HEK293 (cell line): ENCODE data around the gene LPCAT1.

Experiments used
- FEZF1 ChIP-seq: fragments of 450-650 bp; formaldehyde crosslinking; IDR thresholded peaks from 2 replicates; pipeline ENCODE4 v1.5.1; 2016; ENCODE audit warnings: missing biosample characterization, missing genetic modification characterization
- GLI2 ChIP-seq: fragments of 450-650 bp; formaldehyde crosslinking; IDR thresholded peaks from 2 replicates; pipeline ENCODE4; 2017; ENCODE audit warnings: missing biosample characterization, missing genetic modification characterization, low read depth, borderline replicate concordance
- GLIS1 ChIP-seq: fragments of 450-650 bp; formaldehyde crosslinking; IDR thresholded peaks from 2 replicates; pipeline ENCODE4 v1.5.1; 2016; ENCODE audit warnings: missing biosample characterization, missing genetic modification characterization
- MYNN ChIP-seq: fragments of 450-650 bp; formaldehyde crosslinking; IDR thresholded peaks from 2 replicates; pipeline ENCODE4 v1.5.1; 2016; ENCODE audit warnings: missing biosample characterization, missing genetic modification characterization, borderline replicate concordance
- OSR2 ChIP-seq: fragments of 450-650 bp; formaldehyde crosslinking; IDR thresholded peaks from 2 replicates; pipeline ENCODE4 v1.5.1; 2016; ENCODE audit warnings: missing biosample characterization, missing genetic modification characterization
- SP7 ChIP-seq: fragments of 450-650 bp; formaldehyde crosslinking; IDR thresholded peaks from 2 replicates; pipeline ENCODE4 v1.5.1; 2016; ENCODE audit warnings: missing biosample characterization, missing genetic modification characterization
- YY1 ChIP-seq: fragments of 450-650 bp; formaldehyde crosslinking; IDR thresholded peaks from 2 replicates; pipeline ENCODE4 v1.5.1; 2018; ENCODE audit warnings: missing biosample characterization, missing genetic modification characterization
- ZNF10 ChIP-seq: fragments of 450-650 bp; formaldehyde crosslinking; IDR thresholded peaks from 2 replicates; pipeline ENCODE4 v1.5.1; 2017; ENCODE audit warnings: missing biosample characterization, missing genetic modification characterization
- ZNF132 ChIP-seq: fragments of 450-650 bp; formaldehyde crosslinking; IDR thresholded peaks from 2 replicates; pipeline ENCODE4 v1.5.1; 2017; ENCODE audit warnings: missing biosample characterization, missing genetic modification characterization, borderline replicate concordance
- ZNF146 ChIP-seq: fragments of 450-650 bp; formaldehyde crosslinking; IDR thresholded peaks from 2 replicates; pipeline ENCODE4 v1.5.1; 2016; ENCODE audit warnings: missing biosample characterization, missing genetic modification characterization
- ZNF155 ChIP-seq: fragments of 450-650 bp; formaldehyde crosslinking; IDR thresholded peaks from 2 replicates; pipeline ENCODE4 v1.5.1; 2016; ENCODE audit warnings: missing biosample characterization, missing genetic modification characterization
- ZNF157 ChIP-seq: fragments of 450-650 bp; formaldehyde crosslinking; IDR thresholded peaks from 2 replicates; pipeline ENCODE4 v1.5.1; 2016; ENCODE audit warnings: missing biosample characterization, missing genetic modification characterization
- ZNF19 ChIP-seq: fragments of 450-650 bp; formaldehyde crosslinking; IDR thresholded peaks from 2 replicates; pipeline ENCODE4; 2016; ENCODE audit warnings: missing biosample characterization, missing genetic modification characterization, low read depth
- ZNF23 ChIP-seq: fragments of 450-650 bp; formaldehyde crosslinking; IDR thresholded peaks from 2 replicates; pipeline ENCODE4 v1.5.1; 2016; ENCODE audit warnings: missing biosample characterization, missing genetic modification characterization, borderline replicate concordance
- ZNF341 ChIP-seq: fragments of 450-650 bp; formaldehyde crosslinking; IDR thresholded peaks from 2 replicates; pipeline ENCODE4; 2016; ENCODE audit warnings: low read depth, missing biosample characterization, missing genetic modification characterization
- ZNF37A ChIP-seq: fragments of 450-650 bp; IDR thresholded peaks from 2 replicates; pipeline ENCODE4 v1.5.1; 2018; ENCODE audit warnings: missing biosample characterization, missing genetic modification characterization
- ZNF394 ChIP-seq: fragments of 450-650 bp; formaldehyde crosslinking; IDR thresholded peaks from 2 replicates; pipeline ENCODE4 v1.5.1; 2016; ENCODE audit warnings: missing biosample characterization, missing genetic modification characterization, mild to moderate bottlenecking, moderate library complexity, borderline replicate concordance
- ZNF416 ChIP-seq: fragments of 450-650 bp; formaldehyde crosslinking; IDR thresholded peaks from 2 replicates; pipeline ENCODE4 v1.5.1; 2016; ENCODE audit warnings: missing biosample characterization, missing genetic modification characterization
- ZNF426 ChIP-seq: fragments of 450-650 bp; formaldehyde crosslinking; IDR thresholded peaks from 2 replicates; pipeline ENCODE4 v1.5.1; 2017; ENCODE audit warnings: missing biosample characterization, missing genetic modification characterization, mild to moderate bottlenecking, inconsistent platforms, moderate library complexity
- ZNF514 ChIP-seq: fragments of 450-650 bp; formaldehyde crosslinking; IDR thresholded peaks from 2 replicates; pipeline ENCODE4 v1.5.1; 2016; ENCODE audit warnings: missing biosample characterization, missing genetic modification characterization
- ZNF596 ChIP-seq: fragments of 450-650 bp; IDR thresholded peaks from 2 replicates; pipeline ENCODE4 v1.5.0; 2018; ENCODE audit warnings: missing biosample characterization, mild to moderate bottlenecking, missing genetic modification characterization, moderate library complexity
- ZNF664 ChIP-seq: fragments of 450-650 bp; formaldehyde crosslinking; IDR thresholded peaks from 2 replicates; pipeline ENCODE4 v1.5.1; 2016; ENCODE audit warnings: missing biosample characterization, missing genetic modification characterization
- ZNF701 ChIP-seq: fragments of 450-650 bp; formaldehyde crosslinking; IDR thresholded peaks from 2 replicates; pipeline ENCODE4 v1.5.1; 2016; ENCODE audit warnings: missing biosample characterization, missing genetic modification characterization
- ZSCAN16 ChIP-seq: fragments of 450-650 bp; formaldehyde crosslinking; IDR thresholded peaks from 2 replicates; pipeline ENCODE4 v1.5.1; 2016; ENCODE audit warnings: missing biosample characterization, missing genetic modification characterization
- ZSCAN30 ChIP-seq: fragments of 450-650 bp; IDR thresholded peaks from 2 replicates; pipeline ENCODE4 v1.5.1; 2018; ENCODE audit warnings: missing biosample characterization, mild to moderate bottlenecking, missing genetic modification characterization, moderate library complexity
- ZXDB ChIP-seq: fragments of 450-650 bp; formaldehyde crosslinking; IDR thresholded peaks from 2 replicates; pipeline ENCODE4 v1.5.1; 2016; ENCODE audit warnings: missing biosample characterization, missing genetic modification characterization
- TF ChIP-seq, protein P1 (sequence below): fragments of 450-650 bp; formaldehyde crosslinking; IDR thresholded peaks from 2 replicates; pipeline ENCODE4 v1.5.1; 2016; ENCODE audit warnings: missing biosample characterization, missing genetic modification characterization
- TF ChIP-seq, protein P2 (sequence below): fragments of 450-650 bp; formaldehyde crosslinking; IDR thresholded peaks from 2 replicates; pipeline ENCODE4 v1.5.1; 2016; ENCODE audit warnings: missing biosample characterization, missing genetic modification characterization
- TF ChIP-seq, protein P3 (sequence below): sonication (generic); formaldehyde crosslinking; IDR thresholded peaks from 2 replicates; pipeline ENCODE4 v1.8.1; 2022; ENCODE audit warnings: mild to moderate bottlenecking, moderate library complexity, missing genetic modification reagents
- TF ChIP-seq, protein P4 (sequence below): fragments of 450-650 bp; formaldehyde crosslinking; IDR thresholded peaks from 2 replicates; pipeline ENCODE4 v1.5.1; 2016; ENCODE audit warnings: missing biosample characterization, missing genetic modification characterization
- TF ChIP-seq, protein P5 (sequence below): fragments of 450-650 bp; formaldehyde crosslinking; IDR thresholded peaks from 2 replicates; pipeline ENCODE4 v1.5.1; 2016; ENCODE audit warnings: missing biosample characterization, missing genetic modification characterization, low read depth
- TF ChIP-seq, protein P6 (sequence below): fragments of 450-650 bp; formaldehyde crosslinking; optimal IDR thresholded peaks from 2 replicates; pipeline ENCODE3; 2016; ENCODE audit warnings: missing biosample characterization, mild to moderate bottlenecking, missing genetic modification characterization
- TF ChIP-seq, protein P7 (sequence below): fragments of 450-650 bp; IDR thresholded peaks from 2 replicates; pipeline ENCODE4 v1.5.1; 2018; ENCODE audit warnings: missing biosample characterization, missing genetic modification characterization

The LPCAT1 gene

DNA sequence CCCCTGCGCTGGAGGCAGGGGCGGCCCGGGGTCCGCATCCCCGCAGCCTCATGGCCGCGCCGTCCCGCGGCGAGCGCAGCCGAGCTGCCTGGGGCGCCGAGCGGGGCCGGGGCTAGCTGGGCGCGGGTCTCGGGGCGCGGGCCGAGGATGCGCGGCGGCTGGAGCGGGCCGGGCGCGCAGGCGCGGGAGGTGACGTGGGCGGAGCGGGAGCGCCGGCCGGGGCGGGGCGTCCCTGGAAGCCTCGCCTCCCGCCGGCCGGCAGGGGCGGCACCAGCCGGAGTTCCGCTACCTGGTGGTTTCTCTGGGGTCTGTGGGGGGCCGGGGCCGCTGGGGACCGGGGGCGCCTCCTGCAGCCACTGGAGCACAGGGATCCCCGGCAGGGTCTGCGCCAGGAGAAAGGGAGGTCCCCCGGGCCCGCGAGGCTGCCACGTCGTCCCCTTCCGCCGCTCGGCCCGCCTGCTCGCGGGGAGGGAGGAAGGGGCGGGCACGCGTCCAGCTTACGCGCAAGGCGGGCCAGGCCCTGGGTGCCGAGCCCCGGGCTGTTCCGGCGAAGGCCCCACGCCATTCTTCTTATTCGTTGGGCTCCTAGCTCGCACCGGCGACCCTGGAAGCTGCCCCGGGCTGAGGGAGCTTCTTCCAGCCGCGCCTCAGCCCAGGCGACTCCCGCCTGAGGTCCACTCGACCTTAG is at the start of gene LPCAT1 (continued):
- TF ChIP-seq ZNF514 (tag by site-specific recombination) (no peak), GLIS1 (tag by site-specific recombination) (peak; percentile 92), ZNF157 (no peak), ZSCAN16 (tag by site-specific recombination) (no peak), ZNF19 (no peak), ZSCAN30 (no peak; the same call in 1 of the 2 replicates), ZNF146 (tag by site-specific recombination) (no peak), ZNF132 (no peak), MYNN (no peak), ZNF10 (tag by site-specific recombination) (no peak), SP7 (tag by site-specific recombination) (peak; percentile 45; the same call in 1 of the 2 replicates), ZXDB (tag by site-specific recombination) (peak; percentile 70; the same call in 1 of the 2 replicates), FEZF1 (no peak), ZNF426 (tag by site-specific recombination) (no peak), ZNF664 (tag by site-specific recombination) (no peak), ZNF416 (no peak), YY1 (tag by site-specific recombination) (no peak), OSR2 (tag by site-specific recombination) (no peak), ZNF37A (tag by site-specific recombination) (no peak), ZNF341 (peak; percentile 99), ZNF394 (no peak), ZNF155 (tag by site-specific recombination) (no peak), ZNF596 (tag by site-specific recombination) (no peak), ZNF701 (tag by site-specific recombination) (no peak), GLI2 (tag by site-specific recombination) (no peak), ZNF23 (tag by site-specific recombination) (no peak)
- TF ChIP-seq, protein P1, sequence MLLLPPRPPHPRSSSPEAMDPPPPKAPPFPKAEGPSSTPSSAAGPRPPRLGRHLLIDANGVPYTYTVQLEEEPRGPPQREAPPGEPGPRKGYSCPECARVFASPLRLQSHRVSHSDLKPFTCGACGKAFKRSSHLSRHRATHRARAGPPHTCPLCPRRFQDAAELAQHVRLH (tag by site-specific recombination), result no peak
- TF ChIP-seq, protein P2, sequence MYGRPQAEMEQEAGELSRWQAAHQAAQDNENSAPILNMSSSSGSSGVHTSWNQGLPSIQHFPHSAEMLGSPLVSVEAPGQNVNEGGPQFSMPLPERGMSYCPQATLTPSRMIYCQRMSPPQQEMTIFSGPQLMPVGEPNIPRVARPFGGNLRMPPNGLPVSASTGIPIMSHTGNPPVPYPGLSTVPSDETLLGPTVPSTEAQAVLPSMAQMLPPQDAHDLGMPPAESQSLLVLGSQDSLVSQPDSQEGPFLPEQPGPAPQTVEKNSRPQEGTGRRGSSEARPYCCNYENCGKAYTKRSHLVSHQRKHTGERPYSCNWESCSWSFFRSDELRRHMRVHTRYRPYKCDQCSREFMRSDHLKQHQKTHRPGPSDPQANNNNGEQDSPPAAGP (tag by site-specific recombination), result 0 out of 2 replicates have a peak, but pooled peaks have one; percentile 34
- TF ChIP-seq, protein P3, sequence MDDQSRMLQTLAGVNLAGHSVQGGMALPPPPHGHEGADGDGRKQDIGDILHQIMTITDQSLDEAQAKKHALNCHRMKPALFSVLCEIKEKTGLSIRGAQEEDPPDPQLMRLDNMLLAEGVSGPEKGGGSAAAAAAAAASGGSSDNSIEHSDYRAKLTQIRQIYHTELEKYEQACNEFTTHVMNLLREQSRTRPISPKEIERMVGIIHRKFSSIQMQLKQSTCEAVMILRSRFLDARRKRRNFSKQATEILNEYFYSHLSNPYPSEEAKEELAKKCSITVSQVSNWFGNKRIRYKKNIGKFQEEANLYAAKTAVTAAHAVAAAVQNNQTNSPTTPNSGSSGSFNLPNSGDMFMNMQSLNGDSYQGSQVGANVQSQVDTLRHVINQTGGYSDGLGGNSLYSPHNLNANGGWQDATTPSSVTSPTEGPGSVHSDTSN (CRISPR knock-in tag), result no peak
- TF ChIP-seq, protein P4, sequence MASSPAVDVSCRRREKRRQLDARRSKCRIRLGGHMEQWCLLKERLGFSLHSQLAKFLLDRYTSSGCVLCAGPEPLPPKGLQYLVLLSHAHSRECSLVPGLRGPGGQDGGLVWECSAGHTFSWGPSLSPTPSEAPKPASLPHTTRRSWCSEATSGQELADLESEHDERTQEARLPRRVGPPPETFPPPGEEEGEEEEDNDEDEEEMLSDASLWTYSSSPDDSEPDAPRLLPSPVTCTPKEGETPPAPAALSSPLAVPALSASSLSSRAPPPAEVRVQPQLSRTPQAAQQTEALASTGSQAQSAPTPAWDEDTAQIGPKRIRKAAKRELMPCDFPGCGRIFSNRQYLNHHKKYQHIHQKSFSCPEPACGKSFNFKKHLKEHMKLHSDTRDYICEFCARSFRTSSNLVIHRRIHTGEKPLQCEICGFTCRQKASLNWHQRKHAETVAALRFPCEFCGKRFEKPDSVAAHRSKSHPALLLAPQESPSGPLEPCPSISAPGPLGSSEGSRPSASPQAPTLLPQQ, result 0 out of 2 replicates have a peak, but pooled peaks have one; percentile 22
- TF ChIP-seq, protein P5, sequence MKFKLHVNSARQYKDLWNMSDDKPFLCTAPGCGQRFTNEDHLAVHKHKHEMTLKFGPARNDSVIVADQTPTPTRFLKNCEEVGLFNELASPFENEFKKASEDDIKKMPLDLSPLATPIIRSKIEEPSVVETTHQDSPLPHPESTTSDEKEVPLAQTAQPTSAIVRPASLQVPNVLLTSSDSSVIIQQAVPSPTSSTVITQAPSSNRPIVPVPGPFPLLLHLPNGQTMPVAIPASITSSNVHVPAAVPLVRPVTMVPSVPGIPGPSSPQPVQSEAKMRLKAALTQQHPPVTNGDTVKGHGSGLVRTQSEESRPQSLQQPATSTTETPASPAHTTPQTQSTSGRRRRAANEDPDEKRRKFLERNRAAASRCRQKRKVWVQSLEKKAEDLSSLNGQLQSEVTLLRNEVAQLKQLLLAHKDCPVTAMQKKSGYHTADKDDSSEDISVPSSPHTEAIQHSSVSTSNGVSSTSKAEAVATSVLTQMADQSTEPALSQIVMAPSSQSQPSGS (tag by site-specific recombination), result no peak
- TF ChIP-seq, protein P6, sequence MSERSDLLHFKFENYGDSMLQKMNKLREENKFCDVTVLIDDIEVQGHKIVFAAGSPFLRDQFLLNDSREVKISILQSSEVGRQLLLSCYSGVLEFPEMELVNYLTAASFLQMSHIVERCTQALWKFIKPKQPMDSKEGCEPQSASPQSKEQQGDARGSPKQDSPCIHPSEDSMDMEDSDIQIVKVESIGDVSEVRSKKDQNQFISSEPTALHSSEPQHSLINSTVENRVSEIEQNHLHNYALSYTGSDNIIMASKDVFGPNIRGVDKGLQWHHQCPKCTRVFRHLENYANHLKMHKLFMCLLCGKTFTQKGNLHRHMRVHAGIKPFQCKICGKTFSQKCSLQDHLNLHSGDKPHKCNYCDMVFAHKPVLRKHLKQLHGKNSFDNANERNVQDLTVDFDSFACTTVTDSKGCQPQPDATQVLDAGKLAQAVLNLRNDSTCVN (tag by site-specific recombination), result peak; percentile 76
- TF ChIP-seq, protein P7, sequence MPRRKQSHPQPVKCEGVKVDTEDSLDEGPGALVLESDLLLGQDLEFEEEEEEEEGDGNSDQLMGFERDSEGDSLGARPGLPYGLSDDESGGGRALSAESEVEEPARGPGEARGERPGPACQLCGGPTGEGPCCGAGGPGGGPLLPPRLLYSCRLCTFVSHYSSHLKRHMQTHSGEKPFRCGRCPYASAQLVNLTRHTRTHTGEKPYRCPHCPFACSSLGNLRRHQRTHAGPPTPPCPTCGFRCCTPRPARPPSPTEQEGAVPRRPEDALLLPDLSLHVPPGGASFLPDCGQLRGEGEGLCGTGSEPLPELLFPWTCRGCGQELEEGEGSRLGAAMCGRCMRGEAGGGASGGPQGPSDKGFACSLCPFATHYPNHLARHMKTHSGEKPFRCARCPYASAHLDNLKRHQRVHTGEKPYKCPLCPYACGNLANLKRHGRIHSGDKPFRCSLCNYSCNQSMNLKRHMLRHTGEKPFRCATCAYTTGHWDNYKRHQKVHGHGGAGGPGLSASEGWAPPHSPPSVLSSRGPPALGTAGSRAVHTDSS (tag by site-specific recombination), result no peak
